HG03280 (cell line): ENCODE measurements around the gene FKBP10.

Experiments
- ATAC-seq: cut with Tn5 transposase; IDR thresholded peaks from one replicate; pipeline ENCODE4 v1.9.1; 2021; ENCODE audit warnings: mild to moderate bottlenecking, moderate library complexity; ENCODE audit not compliant: unreplicated experiment

The FKBP10 gene

DNA sequence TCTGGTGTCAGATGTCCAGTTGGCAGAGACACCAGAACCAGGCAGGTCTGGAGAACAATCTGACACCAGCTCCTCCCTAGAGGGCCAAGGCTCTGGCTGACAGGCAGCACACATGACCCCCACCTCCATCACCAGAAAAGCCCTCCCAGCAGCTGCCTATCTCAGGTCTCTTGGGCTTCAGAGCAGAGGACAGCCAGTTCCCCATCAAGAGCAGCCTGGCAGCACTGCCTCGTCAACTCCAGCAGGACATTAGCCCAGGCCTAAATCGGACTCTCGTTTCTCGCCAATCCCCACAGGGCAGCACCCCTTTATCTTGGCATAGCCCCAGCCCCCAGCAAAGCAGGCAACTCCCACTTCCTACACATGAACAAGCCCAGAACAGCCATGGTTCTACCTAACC, 30.7 kb upstream of the FKBP10 start:
- ATAC-seq: no peak

DNA sequence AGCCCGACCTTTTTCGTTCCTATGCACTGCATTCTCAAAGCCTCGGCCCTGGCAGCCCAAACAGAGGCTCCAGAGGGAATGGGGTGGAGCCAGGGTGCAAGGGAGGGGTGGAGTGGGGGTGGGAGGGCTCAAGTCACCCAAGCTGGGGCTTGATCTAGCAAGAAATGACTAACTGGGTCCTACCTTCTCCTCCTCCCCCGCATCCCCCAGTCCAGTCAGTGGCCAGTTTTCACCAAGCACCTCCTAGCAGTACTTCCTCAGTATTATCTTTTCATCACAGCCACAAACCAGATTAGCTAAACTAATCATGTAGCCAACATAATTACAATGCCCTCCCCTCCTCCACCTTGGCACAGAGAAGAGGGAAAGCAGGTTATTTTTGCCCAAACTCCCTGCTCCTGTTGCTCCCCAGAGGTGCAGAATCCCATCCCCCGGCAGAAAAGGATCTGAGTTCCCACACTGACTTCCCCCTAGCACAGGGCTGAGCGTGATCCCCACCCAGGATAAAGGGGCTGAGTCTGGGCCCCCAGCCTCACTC, 28.5 kb upstream of the FKBP10 start:
- no peak for ATAC-seq

DNA sequence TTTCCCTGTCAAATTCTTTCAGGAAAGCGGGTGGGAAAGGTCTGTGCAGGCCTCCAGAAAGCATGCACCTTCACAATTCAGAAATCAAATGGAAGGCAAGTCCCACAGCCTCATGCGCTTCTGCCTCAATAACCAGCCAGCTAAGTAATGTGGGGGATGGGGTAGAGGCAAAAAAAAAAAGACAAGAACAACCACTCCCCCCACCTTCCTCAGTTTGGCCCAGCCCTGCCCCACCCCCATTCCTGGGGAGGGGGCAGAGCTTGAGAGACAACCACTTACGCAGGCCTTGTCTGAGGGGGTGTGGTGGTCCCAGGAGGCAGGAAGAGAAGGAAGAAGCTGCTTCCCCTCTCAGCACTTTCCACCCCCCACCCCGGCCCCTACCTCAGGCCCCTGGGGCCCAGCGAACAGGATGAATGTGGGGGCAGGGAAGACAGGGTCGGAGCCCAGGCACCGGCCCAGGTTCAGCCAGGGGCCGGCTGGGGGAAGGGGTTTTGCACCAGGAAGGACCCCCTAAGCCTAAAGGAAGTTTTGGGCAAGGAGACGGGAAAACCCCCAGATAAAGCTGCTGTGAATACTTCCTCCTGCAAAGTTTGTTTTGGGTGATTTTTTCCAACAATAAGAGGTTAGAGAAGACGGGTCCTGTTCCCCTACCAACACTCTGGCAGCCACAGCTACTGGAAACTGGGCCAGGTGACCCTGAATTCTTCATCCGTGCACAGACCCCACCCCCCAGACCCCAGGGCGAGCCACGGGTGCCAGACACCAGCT, 27.5 kb upstream of the FKBP10 start:
- ATAC-seq: no peak

DNA sequence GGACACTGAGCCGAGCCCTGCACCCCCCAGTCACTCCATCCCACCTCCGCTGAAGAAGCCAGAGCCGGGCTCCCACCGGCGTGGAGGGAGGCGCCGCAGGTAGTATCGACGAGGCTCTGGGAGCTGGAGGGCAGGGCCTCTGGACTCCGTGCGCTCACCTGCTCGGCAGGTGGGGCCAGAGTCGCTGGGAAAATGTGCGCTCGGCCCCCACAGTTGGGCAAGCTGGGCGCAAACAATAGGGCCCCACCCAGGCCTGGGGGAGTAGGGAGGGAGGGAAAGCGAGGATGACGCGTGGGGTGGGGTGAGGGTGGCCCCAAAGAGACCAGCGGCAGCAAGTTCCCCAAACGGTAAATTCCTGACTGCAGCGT, 27.0 kb upstream of the FKBP10 start:
- no peak for ATAC-seq

DNA sequence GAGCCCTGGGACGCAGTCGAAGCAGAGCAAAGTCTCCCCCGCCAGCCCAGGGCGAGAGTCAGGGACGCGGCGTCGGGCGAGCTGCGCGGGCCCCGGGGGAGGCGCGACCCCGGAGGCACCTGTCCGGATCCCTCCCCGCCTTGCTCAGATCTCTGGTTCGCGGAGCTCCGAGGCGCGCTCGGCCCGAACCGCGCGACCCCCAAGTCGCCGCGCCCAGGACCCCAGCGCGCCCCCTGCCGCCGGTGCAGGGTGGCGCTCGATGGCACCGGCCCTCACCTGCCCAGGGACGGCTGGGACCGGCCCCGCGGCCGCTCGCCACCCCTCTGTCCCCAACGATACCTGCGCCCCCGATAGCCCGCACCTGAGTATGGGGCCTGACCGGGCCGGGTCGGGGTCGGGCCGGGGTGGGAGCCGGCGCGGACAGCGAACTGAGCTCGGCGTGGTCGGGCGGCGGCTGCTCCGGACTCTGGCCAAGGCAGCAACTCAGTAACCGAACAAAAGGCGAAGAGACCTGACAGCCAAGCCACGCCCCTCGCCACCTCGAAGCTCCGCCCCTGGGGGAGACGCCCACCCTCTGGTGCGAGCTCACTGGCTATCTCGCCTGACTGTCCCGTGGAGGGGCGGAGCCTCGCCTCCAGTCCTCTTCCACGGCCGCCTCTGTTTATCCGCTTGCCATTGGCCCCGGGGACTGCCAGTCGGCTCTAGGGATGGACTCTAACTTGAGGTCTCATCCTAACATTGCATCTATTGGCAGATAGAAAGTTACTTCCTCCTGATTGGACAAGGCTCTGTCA, 26.4 kb upstream of the FKBP10 start, which contains the start of gene JUP:
JUP (minus strand) TSS at position 485 of the 794 bp plus-strand sequence. CDS start 14,857 bp downstream, outside the sequence.
- ATAC-seq: peak; percentile 88

DNA sequence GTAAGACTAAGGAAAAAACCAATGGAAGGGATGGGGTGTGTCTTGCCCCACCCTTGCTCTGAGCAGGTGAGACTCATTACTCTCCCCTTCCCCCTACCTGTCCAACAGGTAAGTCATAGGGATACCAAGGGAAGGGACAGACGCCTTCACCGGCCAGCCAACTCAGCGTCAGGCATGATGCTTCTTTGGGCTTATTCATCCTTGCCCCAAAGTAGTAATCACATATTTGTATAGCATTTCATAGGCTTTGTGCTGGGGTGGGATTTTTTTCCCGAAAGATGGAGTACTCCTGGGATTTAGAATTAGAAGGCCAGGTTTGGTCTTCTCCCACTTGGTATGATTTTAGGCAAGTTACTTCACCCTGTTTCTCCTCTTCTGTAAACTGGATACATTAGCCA, 25.8 kb upstream of the FKBP10 start:
- no peak for ATAC-seq

DNA sequence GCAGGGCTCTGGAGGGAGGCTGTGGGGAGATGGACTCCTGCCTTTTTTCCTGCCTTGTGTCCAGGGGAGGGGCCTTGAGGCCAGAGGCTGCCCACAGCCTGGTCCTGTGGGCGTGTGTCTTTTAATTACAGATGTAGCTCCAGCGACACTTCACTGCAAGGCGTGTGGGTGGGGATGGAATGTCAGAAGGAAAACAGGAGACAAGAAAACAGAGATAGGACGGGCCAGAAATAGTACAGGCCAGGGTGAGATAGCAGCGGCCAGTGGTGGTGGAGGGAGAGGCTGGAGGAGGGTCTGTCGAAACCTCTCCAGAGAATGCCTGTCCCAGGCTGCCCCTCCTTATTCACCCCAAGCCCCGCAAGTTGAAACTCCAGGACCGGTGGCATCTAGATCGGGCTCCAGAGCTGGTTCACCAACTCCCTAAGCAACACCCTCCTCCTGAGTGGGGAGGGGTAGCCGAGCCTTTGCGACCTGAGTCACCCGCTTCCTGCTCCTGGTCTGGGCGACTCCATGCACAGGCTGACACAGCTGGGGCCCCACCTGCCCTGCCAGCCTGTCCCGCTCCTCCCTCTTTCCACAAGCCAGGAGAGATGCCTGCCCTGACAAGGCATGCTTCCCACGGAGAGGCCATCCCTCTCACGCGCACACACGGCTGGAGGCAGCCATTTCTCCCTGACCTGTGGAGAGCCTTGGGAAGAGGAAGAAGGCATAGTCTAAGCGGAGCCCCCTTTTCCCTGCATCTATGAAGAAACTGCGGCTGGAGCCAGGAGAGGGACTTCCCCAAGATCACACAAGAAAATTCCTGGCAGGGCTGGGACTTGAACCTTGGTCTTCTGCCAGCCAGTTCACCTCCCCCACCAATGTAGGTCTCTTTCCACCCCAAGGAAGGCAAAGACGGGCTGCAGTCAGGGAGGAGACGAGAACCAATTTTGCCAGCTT, 19.7 kb upstream of the FKBP10 start:
- ATAC-seq: no peak

DNA sequence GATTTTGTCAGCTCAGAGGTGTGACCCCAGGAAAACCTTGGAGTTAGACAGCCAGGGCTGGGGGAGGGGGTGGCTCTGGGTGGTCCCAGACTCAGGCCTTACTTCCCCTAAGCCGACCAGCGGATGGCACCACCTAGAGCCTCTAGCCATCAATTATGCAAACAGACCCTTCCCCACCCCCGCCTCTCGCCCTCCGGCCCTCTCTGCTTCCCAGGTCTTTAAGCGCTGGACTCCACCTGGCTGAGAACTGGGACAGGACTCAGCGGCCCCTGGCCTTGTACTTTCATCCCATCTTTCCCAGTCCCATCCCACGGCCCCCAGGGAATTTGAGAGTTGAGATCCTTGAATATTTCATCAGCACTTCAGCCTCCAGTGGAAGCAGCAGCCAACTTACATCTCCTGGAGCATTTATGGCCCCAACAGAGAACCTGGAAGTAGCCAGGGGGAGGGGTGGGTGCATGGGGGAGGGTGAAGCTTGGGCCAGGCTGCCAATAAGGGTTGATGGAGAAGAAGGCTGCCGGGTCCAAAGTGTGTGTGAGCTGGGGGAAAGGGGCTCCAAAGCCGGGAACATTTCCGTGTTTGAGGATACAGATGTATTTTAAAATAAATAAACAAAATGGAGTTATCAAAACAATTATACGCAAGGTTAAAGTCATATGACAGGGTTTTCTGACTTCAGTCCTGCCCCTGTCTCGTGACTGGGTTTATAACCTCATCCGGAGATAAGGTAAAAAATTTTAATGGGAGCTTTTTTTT, 18.8 kb upstream of the FKBP10 start:
- ATAC-seq: no peak

DNA sequence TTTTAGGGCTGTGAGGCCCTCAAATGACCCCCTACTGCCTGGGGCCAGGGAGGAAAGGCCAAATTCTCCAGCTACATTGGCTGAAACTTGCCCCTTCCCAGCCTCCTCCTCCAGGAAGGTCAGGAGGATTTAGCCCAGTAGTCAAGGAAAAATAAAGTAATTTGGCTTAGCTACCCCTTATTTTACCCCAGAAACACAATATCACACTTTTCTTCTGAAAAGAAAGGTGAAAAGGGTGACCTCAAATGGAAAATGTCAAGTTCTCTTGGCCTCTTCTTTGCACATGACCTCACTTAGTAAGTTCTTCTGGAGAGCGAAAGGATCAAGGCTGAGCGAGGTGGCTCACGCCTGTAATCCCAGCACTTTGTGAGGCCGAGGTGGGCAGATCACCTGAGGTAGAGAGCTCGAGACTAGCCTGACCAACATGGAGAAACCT, 18.2 kb upstream of the FKBP10 start:
- no peak for ATAC-seq

DNA sequence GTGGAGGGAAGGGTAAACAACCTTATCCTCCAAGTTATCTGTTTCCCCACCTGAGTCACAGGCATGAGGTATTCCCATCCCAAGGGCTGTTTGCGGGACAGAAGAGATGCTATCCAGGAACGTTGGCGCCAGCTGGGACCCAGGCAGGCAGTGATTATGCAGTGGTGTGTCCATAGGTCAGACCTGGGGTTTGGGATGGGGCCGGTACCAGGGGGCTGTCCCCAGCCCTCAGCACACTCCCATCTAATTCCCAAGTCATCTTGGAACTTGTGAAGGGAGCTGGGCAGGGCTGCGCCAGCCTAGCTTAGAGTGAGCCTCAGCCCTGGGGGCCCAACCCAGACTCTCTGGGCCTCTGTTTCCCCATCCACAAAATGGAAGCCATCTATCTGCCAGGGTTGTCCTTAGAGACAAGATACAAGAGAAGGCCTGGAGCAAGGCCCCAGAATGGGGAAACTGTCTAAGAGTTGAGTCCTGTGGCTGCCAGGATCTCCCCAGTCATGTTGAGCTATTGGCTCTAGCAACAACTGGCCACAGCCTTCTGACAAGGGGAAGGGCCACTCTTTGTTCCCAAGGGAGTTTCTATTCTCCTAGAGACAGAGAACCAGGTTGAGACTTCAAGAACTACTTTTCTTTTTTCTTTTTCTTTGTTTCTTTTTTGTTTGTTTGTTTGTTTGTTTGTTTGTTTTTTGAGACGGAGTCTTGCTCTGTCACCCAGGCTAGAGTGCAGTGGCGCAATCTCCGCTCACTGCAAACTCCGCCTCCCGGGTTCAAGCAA, 16.5 kb upstream of the FKBP10 start:
- ATAC-seq: no peak

DNA sequence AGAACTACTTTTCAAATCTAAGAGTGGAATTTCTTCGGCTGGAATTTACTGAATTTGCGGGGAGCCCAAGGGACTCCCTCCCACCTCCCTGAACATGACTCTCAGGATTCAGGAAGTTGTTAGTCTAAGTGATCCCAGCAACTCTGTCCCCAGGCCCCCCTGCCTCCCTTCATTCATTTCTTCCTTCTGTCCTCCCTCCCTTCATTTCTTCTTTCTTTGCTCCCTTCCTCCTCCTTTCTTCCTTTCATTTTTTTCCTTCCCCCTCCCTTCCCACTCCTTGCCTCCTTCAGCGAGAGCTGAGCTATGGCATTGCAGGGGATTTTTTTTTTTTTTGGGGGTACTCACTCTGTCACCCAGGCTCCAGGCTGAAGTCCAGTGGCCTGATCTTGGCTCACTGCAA, 15.4 kb upstream of the FKBP10 start:
- no peak for ATAC-seq

DNA sequence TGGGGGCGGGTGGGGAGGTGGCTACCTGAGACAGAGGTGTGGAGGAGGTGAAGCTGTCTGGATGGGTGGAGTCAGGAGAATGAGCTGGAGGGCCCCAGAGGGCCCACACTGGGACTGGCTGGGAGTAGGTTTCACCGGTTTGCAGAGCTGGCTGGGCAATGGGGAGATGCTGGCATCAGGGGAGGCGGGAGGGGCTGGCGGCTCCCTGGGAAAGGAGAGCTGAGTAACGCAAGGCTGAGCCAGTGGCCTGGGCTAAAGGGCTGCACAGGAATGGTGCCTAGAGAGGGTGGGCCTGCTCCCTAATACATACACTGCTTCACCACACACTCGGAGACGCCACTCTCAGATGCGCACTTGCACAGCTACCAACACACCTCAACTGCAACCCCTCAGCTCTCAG, 13.4 kb upstream of the FKBP10 start:
- no peak for ATAC-seq

DNA sequence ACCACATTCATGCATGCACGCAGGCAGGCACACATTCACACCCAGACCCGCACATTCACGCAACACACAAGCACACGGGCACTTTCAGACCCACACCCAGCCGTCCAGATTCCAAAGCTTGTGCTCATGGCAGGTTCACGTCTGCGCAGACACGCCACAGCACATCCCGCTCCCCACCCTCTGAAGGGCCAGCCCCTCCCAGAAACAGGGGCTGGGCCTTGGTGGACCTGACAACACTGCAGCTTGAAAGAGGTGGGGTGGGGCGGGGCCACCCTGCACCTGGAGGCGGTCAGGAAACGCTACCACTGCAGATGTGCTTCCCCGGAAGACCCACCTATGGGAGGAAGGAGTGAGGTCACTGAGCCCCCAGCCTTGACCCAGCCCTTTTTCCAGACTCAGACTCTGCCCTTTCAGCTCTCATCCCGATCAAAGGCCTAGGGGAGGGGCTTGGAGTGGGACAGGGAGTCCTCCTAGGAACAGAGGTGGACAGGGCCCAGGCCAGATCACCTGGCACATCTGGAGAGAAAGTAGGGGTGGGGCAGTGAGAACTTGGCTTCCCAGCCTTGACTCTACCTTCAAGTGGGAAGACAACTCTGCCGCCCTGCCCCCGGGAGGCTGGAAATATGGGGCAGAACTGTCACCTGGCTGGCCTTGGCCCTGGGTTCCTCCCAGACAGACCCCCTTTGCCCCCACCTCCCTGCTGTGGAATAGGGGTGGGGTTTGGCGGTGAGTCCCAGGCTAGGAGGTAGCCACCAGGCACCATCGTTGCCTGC, 12.0 kb upstream of the FKBP10 start:
- no peak for ATAC-seq

DNA sequence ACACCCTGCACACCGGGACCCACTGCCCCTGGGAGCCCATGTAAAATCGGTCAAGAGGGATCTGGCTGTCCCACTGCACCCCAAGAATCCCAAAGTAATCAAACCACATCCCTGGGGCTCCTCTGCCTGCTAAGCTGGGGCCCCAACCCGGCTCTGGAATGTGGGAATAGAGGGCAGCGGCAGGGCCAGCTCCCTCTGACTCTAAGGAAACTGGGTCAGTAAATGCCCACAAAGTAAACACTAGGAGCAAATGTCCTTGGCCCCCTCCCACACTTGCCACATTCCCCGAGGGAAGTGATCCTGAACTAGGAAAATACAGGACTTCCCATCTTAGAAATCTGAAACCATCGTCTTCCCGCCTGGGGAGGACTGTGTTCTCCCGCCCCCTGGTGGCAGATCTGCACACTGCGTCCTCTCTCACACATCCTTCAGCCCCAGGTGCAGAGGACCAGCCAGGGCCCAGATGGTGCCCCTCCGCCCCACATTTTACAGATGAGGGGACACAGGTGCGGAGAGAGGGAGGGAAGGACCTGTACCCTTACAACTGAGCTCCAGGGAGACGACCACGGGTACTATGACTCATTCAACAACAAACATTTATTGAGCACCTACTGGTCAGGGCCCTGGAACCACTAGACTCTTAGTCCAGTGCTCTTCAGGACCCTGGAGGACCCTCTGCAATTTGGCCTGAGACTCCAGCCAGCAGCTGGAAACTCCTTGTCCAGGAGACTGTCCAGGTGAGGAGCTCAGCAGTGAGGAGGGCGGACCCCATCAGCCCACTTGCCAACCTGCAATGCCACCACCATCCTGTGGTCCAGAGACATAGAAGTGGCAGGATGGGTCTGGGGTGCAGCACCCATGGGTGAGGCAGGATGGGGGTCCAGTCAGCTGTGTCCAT, 11.2 kb upstream of the FKBP10 start:
- no peak for ATAC-seq

DNA sequence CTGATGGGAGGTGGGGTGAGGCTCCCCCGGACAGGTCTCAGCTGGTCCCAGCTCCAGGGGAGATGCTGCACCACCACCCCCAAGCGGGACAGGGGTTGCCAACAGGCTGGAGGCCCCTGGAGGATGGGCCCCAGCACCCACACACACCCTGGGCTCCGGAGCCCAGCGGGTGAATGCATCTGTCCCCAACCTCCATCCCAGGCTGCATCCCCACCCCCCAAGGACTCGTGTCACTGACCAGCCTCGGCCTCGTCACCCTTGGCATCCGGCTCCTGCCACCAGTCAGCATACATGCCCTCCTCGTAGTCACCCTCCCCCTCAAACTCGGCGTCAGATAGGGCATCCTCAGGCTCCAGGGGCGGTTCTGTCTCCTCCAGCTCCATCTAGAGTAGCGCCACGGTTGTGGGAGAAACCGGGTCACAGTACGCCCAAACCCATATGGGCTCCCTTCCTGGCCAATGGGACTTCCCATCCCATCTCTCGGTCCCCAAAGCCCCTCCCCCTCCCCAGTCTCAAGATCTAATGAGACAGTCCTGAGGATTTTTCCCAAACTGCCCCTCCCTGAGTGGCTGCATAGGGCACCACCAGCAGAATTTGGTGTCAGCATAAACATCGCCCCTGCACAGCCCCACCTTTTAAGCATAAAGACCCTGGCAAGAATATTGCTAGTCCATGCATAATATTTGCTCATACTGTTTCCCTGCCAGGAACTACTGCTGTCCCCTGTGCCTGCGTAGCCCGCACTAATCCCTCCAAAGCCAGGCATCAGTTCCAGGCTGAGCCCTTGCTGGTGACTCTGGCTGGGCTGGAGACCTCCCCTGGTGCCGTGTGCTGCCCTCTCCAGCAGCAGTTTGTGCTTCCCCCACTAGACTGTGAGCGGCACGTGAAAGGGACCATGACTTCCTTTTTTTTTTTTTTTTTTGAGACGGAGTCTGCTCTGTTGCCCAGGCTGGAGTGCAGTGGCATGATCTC, 9.5 kb upstream of the FKBP10 start:
- no peak for ATAC-seq

DNA sequence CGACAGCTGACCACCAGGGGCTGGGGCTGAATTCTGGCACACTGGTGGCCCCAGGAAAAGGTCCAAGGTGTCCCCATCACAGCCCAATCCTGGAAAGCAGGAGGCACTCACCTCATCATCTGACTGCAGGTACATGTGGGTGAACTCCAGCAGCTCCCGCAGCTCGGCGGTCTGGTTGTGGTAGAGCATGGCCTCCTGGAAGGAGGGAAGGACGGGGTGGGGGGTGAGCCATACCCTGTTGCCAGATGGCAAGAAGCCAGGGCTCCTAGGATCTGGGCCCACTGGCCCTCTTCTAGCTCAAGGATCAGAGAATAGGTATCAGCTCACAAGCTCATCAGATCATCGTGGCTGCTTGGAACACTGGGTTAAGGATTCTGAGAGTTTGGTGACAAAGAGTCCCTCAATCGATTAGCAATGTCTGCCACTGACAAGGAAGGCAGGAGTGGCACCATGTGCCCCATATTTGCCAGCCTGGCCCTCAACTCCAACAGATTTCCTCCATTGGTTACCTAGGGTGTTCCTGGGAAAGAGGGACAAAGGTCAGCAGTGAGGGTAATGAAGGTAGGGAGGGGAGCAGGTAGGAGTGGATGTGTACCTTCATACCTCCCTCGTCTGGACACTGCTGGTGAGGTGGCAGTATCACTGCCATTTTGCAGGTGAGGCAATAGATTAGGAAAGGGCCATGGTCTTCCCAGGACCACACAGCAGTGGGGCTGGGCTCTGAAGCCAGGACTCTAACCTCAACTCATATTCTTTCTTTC, 5.9 kb upstream of the FKBP10 start:
- no peak for ATAC-seq
